ENCODE measurements around the gene GEN1. TPM values are rescaled to one million over a fixed set of nuclear protein-coding genes. Genes with fewer than 3 reads are reported as not detected.
A peak's percentile ranks its signal among the peaks of the same experiment; 100 is the strongest.

The GEN1 gene
- total and polyA plus RNA-seq, 10 of the 15 experiments (the other 5 are each of a cell fraction or from before 2014, with no cell fraction given): 6.0 to 49.6 (median 36.0) TPM

- no peak for TF ChIP-seq SP1 (IDR thresholded peaks at IDR 0.05; ENCODE audit: low read depth, low read length)
- no peak for TF ChIP-seq EP300 (IDR thresholded peaks at IDR 0.05; ENCODE audit: borderline replicate concordance in 1 of 2, control insufficient read depth in 1 of 2, low read depth in 2 of 2, low read length in 2 of 2)
- no peak for TF ChIP-seq ASH2L (IDR thresholded peaks at IDR 0.05; ENCODE audit: borderline replicate concordance, low read depth)
- no peak for TF ChIP-seq HDAC2 (IDR thresholded peaks at IDR 0.05)
- TF ChIP-seq RELB (IDR thresholded peaks at IDR 0.05; ENCODE audit: low read depth): no peak
- peak; percentile 50; the same call in 1 of the 2 replicates for TF ChIP-seq BACH1 (IDR thresholded peaks at IDR 0.05; ENCODE audit: borderline replicate concordance)
- TF ChIP-seq NR2F1 (conservative IDR thresholded peaks at IDR 0.05): peak; percentile 67
- no peak for TF ChIP-seq REST (IDR thresholded peaks at IDR 0.05; ENCODE audit: low read depth, low read length)
- TF ChIP-seq ZNF24 (IDR thresholded peaks at IDR 0.05): 0 out of 2 replicates have a peak, but pooled peaks have one; percentile 13
- TF ChIP-seq TBL1XR1 (IDR thresholded peaks at IDR 0.05; ENCODE audit: low read depth, low read length): no peak
- no peak for TF ChIP-seq USF1 (IDR thresholded peaks at IDR 0.05; ENCODE audit: borderline replicate concordance, extremely low read length, insufficient read depth, low read depth, low read length)
- no peak for TF ChIP-seq RAD51 (IDR thresholded peaks at IDR 0.05)
- TF ChIP-seq CUX1 (IDR thresholded peaks at IDR 0.05; ENCODE audit: insufficient replicate concordance, low read depth, low read length): no peak
- TF ChIP-seq SMAD1 (IDR thresholded peaks at IDR 0.05; ENCODE audit: low read depth, partially characterized antibody): no peak
- peak; percentile 69 for TF ChIP-seq E2F4 (IDR thresholded peaks at IDR 0.05; ENCODE audit: low read depth, low read length)
These were observed 791 bp upstream of the GEN1 start (continued) for GRCh38 chr2:17752892-17753802.
